Type B pancreatic cell (in vitro differentiated cells): ENCODE measurements around the gene PTCH1. TPM values are rescaled to one million over a fixed set of nuclear protein-coding genes. Genes with fewer than 3 reads are reported as not detected.
A peak's percentile ranks its signal among the peaks of the same experiment; 100 is the strongest.

ENCODE experiments used
- DNase-seq: peaks from one replicate; pipeline ENCODE4 v3.0.0; 2021; ENCODE audit warnings: mixed read lengths; ENCODE audit not compliant: unreplicated experiment; ENCODE audit errors: extremely low spot score
- H3K27ac Mint-ChIP-seq: 2 replicates; pipeline ENCODE4 v1.8.0; 2021; ENCODE audit warnings: mild to moderate bottlenecking, mixed read lengths
- H3K27me3 Mint-ChIP-seq: 2 replicates; pipeline ENCODE4 v1.8.0; 2021; ENCODE audit warnings: mixed read lengths
- H3K36me3 Mint-ChIP-seq: 2 replicates; pipeline ENCODE4 v1.8.0; 2021; ENCODE audit warnings: mixed read lengths
- H3K4me1 Mint-ChIP-seq: one replicate; pipeline ENCODE4 v1.8.0; 2021; ENCODE audit warnings: mixed read lengths; ENCODE audit not compliant: unreplicated experiment
- H3K4me3 Mint-ChIP-seq: 2 replicates; pipeline ENCODE4 v1.8.0; 2021; ENCODE audit warnings: mild to moderate bottlenecking, mixed read lengths
- H3K9me3 Mint-ChIP-seq: 2 replicates; pipeline ENCODE4 v1.8.0; 2021; ENCODE audit warnings: mixed read lengths
- CTCF ChIP-seq: fragments of 200-600 bp; sonication (generic); conservative IDR thresholded peaks from 2 replicates; pipeline ENCODE4 v1.5.0; 2021; ENCODE audit warnings: antibody characterized with exemption, mild to moderate bottlenecking
- total RNA-seq: library from RNA; stranded (reverse); gene quantifications from 2 replicates; pipeline ENCODE4 v1.2.1, GENCODE V29; 2021; ENCODE audit warnings: low replicate concordance

Gene PTCH1
- total RNA-seq, 1 donor from 2014 or later, result 123 TPM

DNA sequence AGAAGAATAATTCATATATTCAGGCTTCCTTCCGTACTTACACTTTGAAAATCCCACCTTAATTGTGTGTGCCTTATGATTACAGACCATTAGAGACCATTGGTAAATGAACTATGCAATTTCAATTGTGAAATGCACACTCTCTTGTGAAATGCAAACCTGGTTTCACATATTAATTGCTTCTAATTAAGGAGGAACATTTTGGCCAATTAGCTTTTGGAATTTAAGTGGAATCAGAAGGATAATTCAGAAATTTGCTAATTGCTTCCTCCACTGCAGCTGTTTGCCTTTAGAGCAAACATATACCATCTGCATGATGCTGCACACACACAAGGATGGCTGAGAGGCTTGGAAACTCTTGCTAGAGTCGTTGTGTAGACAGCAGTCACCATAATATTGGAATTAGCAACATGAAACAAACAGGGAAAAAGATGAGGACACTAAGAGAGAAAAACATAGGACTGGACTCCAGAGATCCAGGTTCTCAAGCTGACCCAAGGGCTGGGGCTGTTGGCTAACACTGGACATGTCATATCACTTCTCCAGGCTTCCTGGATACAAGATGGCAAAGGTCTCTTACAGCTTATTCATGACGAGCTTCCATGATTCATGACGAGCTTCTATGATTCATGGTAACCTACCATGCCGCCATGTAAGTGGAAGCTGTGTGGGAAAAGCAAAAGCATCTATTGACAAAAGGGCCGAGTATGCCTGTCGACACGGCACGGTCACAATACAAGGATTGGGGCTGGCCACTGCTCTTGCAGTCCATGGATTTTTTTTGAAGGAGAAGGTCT lies 78.0 kb downstream of the PTCH1 start:
- no peak for DNase-seq
- H3K9me3 Mint-ChIP-seq, result peaks cover 5% of the 10 kb centered on the region
- peaks cover 6% of the 10 kb centered on the region for H3K36me3 Mint-ChIP-seq
- TF ChIP-seq CTCF, result no peak
- no peak overlapping the region for H3K4me3 Mint-ChIP-seq
- H3K27ac Mint-ChIP-seq, result no peak overlapping the region
- peaks cover 4% of the 10 kb centered on the region for H3K4me1 Mint-ChIP-seq
- no peaks in the 10 kb centered on the region for H3K27me3 Mint-ChIP-seq

DNA sequence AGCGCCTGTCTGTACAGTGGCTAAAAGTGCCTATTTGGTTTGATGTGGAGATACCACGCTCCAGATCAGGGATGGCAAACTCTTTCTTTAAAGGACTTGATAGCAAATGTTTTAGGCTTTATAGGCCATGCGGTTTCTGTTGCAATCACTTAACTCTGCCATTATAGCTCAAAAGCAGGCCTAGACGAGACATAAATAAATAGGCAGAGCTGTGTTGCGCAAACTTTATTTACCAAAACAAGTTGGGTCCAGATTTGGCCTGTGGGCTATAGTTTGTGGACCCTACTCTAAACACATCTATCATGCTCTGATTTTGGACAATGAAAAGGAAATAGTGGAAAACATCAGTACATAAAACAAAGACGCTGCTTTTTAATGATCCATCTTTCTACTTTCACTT lies 79.2 kb downstream of the PTCH1 start:
- Mint-ChIP-seq H3K36me3 (peaks cover under 1% of the 10 kb centered on the region), H3K27ac (no peak overlapping the region), H3K4me3 (no peak overlapping the region), H3K4me1 (peaks cover 4% of the 10 kb centered on the region), H3K9me3 (peaks cover 5% of the 10 kb centered on the region), H3K27me3 (no peaks in the 10 kb centered on the region)
- TF ChIP-seq CTCF, result no peak
- no peak for DNase-seq

- no peak for DNase-seq
- Mint-ChIP-seq H3K4me3 (no peak overlapping the region), H3K27ac (no peak overlapping the region), H3K27me3 (no peaks in the 10 kb centered on the region), H3K9me3 (peaks cover 7% of the 10 kb centered on the region), H3K4me1 (peaks cover 4% of the 10 kb centered on the region), H3K36me3 (no peaks in the 10 kb centered on the region)
- TF ChIP-seq CTCF, result no peak
Measured at GRCh38 chr9:95436416-95436815, 80.4 kb downstream of the PTCH1 start.

GRCh38 chr9:95435074-95435728 lies 81.6 kb downstream of the PTCH1 start:
- H3K4me3 Mint-ChIP-seq, result no peak overlapping the region
- no peak for TF ChIP-seq CTCF
- no peaks in the 10 kb centered on the region for H3K36me3 Mint-ChIP-seq
- no peak for DNase-seq
- H3K27ac Mint-ChIP-seq, result no peak overlapping the region
- H3K9me3 Mint-ChIP-seq, result peaks cover 11% of the 10 kb centered on the region
- peaks cover 4% of the 10 kb centered on the region for H3K4me1 Mint-ChIP-seq
- H3K27me3 Mint-ChIP-seq, result no peaks in the 10 kb centered on the region

DNA sequence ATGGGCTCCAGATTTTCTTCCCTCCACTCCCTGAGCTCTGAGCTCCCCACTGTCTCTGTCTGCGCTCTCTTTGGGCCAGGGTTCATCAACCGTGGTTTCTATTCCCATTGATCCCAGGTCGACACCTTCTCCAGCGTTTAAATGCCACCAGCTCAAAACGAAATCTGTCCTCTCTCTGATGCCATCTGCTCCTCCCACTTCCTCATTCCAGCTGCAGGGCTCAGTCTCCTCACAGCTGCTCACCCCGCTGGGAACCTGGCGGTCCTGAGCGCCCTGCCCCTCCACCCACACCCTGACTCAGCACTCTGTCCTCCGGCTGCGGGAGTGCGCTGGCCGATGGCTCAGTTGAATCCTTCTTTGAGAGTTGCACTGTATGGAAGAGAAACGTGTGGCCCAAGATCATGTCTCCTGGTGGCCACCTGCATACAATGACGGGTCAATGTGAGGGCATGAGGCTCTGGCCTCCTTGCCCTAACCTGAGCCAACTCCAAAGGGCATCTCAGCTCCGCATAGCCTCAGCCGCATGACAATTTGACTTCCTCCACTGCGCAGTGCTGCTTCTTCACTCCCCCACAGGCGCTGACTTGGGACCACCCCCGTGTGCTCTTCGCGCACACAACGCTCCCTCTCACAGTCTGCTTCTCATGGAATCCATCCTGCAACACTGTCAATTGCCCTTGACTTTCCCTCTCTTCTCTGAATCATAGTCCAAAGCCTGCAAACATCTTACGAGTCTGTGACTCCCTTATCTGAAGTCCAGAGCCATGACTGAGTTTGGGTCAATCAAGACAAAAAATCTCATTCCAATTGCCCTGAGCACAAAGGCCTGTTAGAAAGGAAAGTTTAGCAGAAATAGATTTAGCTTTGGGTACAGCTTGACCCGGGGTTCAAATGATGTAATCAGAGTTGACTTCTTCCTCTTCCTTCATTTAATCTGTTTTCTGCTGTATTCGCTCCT lies 82.4 kb downstream of the PTCH1 start:
- Mint-ChIP-seq H3K4me1 (peaks cover 4% of the 10 kb centered on the region), H3K27me3 (no peaks in the 10 kb centered on the region), H3K36me3 (no peaks in the 10 kb centered on the region), H3K4me3 (no peak overlapping the region), H3K9me3 (peaks cover 11% of the 10 kb centered on the region), H3K27ac (peak overlapping the region; percentile 53)
- no peak for DNase-seq
- TF ChIP-seq CTCF, result no peak
